ENCODE results near the gene NADSYN1. TPM values are rescaled to one million over a fixed set of nuclear protein-coding genes. Genes with fewer than 3 reads are reported as not detected.

The NADSYN1 gene
- total and polyA plus RNA-seq, 2 experiments from 2014 or later = 35.6 to 54.9 TPM

DNA sequence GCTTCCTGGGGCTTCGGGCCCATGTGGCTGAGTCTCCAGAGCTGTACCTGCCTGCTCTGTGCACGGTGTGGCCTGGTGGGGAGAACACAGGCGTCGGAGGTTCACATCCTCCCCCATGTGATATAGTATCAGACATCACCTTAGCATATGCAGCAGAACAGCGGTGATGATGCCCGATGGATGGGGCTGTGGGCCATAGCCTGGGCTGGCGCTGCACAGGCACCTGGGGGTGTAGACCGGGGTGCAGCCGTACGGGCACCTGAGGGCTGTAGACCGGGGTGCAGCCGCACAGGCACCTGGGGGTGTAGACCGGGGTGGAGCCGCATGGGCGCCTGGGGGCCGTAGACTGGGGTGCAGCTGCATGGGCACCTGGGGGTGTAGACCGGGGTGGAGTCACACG, 29.2 kb downstream of the NADSYN1 start:
- H2AFZ ChIP-seq = no peak overlapping the region
- no peak overlapping the region for H3K4me3 ChIP-seq
- H4K20me1 ChIP-seq (replicated peaks; ENCODE audit: insufficient read depth) = no peaks in the 10 kb centered on the region
- TF ChIP-seq POLR2AphosphoS5 (IDR thresholded peaks at IDR 0.05; ENCODE audit: low read depth) (no peak), EZH2 (IDR thresholded peaks at IDR 0.05; ENCODE audit: low read depth, unreplicated experiment) (no peak), ZNF331 (CRISPR knock-in tag; IDR thresholded peaks at IDR 0.05; ENCODE audit: low read depth) (no peak), ETS1 (IDR thresholded peaks at IDR 0.05) (no peak)
- H3K9me2 ChIP-seq (ENCODE audit: insufficient read depth) = no peaks in the 10 kb centered on the region
- H3K4me3 Mint-ChIP-seq = no peak overlapping the region
- H3K4me1 ChIP-seq (ENCODE audit: insufficient read depth) = no peaks in the 10 kb centered on the region
- H3K79me2 ChIP-seq (replicated peaks; ENCODE audit: insufficient read depth) = no peaks in the 10 kb centered on the region
- peaks cover 58% of the 10 kb centered on the region for H3K36me3 Mint-ChIP-seq (ENCODE audit: low read depth)
- H3K27me3 Mint-ChIP-seq (ENCODE audit: insufficient read depth, low read depth, poor library complexity) = no peaks in the 10 kb centered on the region
- H3K4me1 Mint-ChIP-seq = peaks cover 7% of the 10 kb centered on the region
- DNase-seq (ENCODE audit: low spot score) = no peak
- no peaks in the 10 kb centered on the region for H3K27me3 ChIP-seq (ENCODE audit: insufficient read depth)
- peaks cover 10% of the 10 kb centered on the region for H3K36me3 ChIP-seq (ENCODE audit: insufficient read depth)
- H3K27ac ChIP-seq (ENCODE audit: low read depth) = no peak overlapping the region
- ATAC-seq = no peak
- no peak overlapping the region for H3K27ac Mint-ChIP-seq
- H3K4me2 ChIP-seq = no peak overlapping the region
- no peaks in the 10 kb centered on the region for H3K9me3 Mint-ChIP-seq
- no peaks in the 10 kb centered on the region for H3F3A ChIP-seq (replicated peaks; ENCODE audit: low read depth)

GRCh38 chr11:71482746-71483364, 29.9 kb downstream of the NADSYN1 start:
- H3K27me3 Mint-ChIP-seq (ENCODE audit: insufficient read depth, low read depth, poor library complexity) = no peaks in the 10 kb centered on the region
- Histone ChIP-seq H3K4me2 (no peak overlapping the region), H3K9me2 (ENCODE audit: insufficient read depth) (no peaks in the 10 kb centered on the region), H3K4me1 (ENCODE audit: insufficient read depth) (no peaks in the 10 kb centered on the region), H3K79me2 (replicated peaks; ENCODE audit: insufficient read depth) (no peaks in the 10 kb centered on the region), H4K20me1 (replicated peaks; ENCODE audit: insufficient read depth) (no peaks in the 10 kb centered on the region), H3F3A (replicated peaks; ENCODE audit: low read depth) (no peaks in the 10 kb centered on the region), H2AFZ (no peak overlapping the region), H3K27me3 (ENCODE audit: insufficient read depth) (no peaks in the 10 kb centered on the region), H3K4me3 (no peak overlapping the region), H3K36me3 (ENCODE audit: insufficient read depth) (peaks cover 10% of the 10 kb centered on the region), H3K27ac (ENCODE audit: low read depth) (no peak overlapping the region)
- H3K36me3 Mint-ChIP-seq (ENCODE audit: low read depth) = peaks cover 58% of the 10 kb centered on the region
- ATAC-seq (no peak), DNase-seq (ENCODE audit: low spot score) (no peak)
- no peak overlapping the region for H3K4me3 Mint-ChIP-seq
- H3K4me1 Mint-ChIP-seq = peaks cover 3% of the 10 kb centered on the region
- H3K27ac Mint-ChIP-seq = no peak overlapping the region
- no peaks in the 10 kb centered on the region for H3K9me3 Mint-ChIP-seq
- TF ChIP-seq STAT1 (IDR thresholded peaks at IDR 0.05; ENCODE audit: unreplicated experiment) = no peak
- TF ChIP-seq EZH2phosphoT487 (IDR thresholded peaks at IDR 0.05; ENCODE audit: unreplicated experiment) = no peak
- no peak for TF ChIP-seq CREB1 (CRISPR knock-in tag; IDR thresholded peaks at IDR 0.05; ENCODE audit: low read depth)
- TF ChIP-seq, protein P1, sequence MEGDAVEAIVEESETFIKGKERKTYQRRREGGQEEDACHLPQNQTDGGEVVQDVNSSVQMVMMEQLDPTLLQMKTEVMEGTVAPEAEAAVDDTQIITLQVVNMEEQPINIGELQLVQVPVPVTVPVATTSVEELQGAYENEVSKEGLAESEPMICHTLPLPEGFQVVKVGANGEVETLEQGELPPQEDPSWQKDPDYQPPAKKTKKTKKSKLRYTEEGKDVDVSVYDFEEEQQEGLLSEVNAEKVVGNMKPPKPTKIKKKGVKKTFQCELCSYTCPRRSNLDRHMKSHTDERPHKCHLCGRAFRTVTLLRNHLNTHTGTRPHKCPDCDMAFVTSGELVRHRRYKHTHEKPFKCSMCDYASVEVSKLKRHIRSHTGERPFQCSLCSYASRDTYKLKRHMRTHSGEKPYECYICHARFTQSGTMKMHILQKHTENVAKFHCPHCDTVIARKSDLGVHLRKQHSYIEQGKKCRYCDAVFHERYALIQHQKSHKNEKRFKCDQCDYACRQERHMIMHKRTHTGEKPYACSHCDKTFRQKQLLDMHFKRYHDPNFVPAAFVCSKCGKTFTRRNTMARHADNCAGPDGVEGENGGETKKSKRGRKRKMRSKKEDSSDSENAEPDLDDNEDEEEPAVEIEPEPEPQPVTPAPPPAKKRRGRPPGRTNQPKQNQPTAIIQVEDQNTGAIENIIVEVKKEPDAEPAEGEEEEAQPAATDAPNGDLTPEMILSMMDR (conservative IDR thresholded peaks at IDR 0.05; ENCODE audit: low read depth in 2 of 2) = no peak
- TF ChIP-seq ZNF331 (CRISPR knock-in tag; IDR thresholded peaks at IDR 0.05; ENCODE audit: low read depth) = no peak

Measured in GM23338 (cell line).